Urothelium cell line (cell line): ENCODE data around the gene GRID2.

ENCODE experiments used
- DNase-seq: peaks from one replicate; pipeline ENCODE4 v3.0.0; 2011; ENCODE audit warnings: low spot score, mixed read lengths
- FAIRE-seq: peaks from 2 replicates; lab custom pipeline; 2011; peaks lifted over from hg19 to GRCh38; lab: Jason Lieb, UNC

GRID2 gene

GRCh38 chr4:93448691-93449293 lies 1145.0 kb downstream of the GRID2 start:
- FAIRE-seq: no peak
- no peak for DNase-seq

- FAIRE-seq (no peak), DNase-seq (no peak)
Measured at GRCh38 chr4:93451954-93452353, 1148.2 kb downstream of the GRID2 start.

- DNase-seq (no peak), FAIRE-seq (no peak)
Measured at GRCh38 chr4:93461541-93461940, 1157.8 kb downstream of the GRID2 start.

GRCh38 chr4:93466446-93466845 lies 1162.7 kb downstream of the GRID2 start:
- no peak for DNase-seq
- no peak for FAIRE-seq

GRCh38 chr4:93467484-93468155 lies 1163.9 kb downstream of the GRID2 start:
- FAIRE-seq: no peak
- no peak for DNase-seq

GRCh38 chr4:93469560-93469959 lies 1165.8 kb downstream of the GRID2 start:
- DNase-seq (no peak), FAIRE-seq (no peak)

GRCh38 chr4:93475730-93476129 lies 1172.0 kb downstream of the GRID2 start:
- no peak for DNase-seq
- no peak for FAIRE-seq

GRCh38 chr4:93478805-93479204 lies 1175.0 kb downstream of the GRID2 start:
- no peak for FAIRE-seq
- no peak for DNase-seq

- peak; percentile 4 for DNase-seq
- no peak for FAIRE-seq
Measured at GRCh38 chr4:93480452-93480851, 1176.7 kb downstream of the GRID2 start.

GRCh38 chr4:93495346-93495745 lies 1191.6 kb downstream of the GRID2 start:
- DNase-seq: no peak
- FAIRE-seq: no peak

GRCh38 chr4:93501244-93501643 lies 1197.5 kb downstream of the GRID2 start:
- DNase-seq: no peak

GRCh38 chr4:93501946-93502345 lies 1198.2 kb downstream of the GRID2 start:
- no peak for DNase-seq
- FAIRE-seq: no peak

More at GRCh38 chr4:93501244-93501643, 1197.5 kb downstream of the GRID2 start:
- no peak for FAIRE-seq

GRCh38 chr4:93502991-93503390 lies 1199.2 kb downstream of the GRID2 start:
- DNase-seq: no peak
- FAIRE-seq: no peak

- DNase-seq (no peak), FAIRE-seq (no peak)
Measured at GRCh38 chr4:93513851-93514250, 1210.1 kb downstream of the GRID2 start.

GRCh38 chr4:93515208-93515607 lies 1211.4 kb downstream of the GRID2 start:
- DNase-seq (no peak), FAIRE-seq (no peak)

- no peak for DNase-seq
- FAIRE-seq: no peak
Measured at GRCh38 chr4:93529692-93530372, 1226.1 kb downstream of the GRID2 start.

- no peak for FAIRE-seq
Measured at GRCh38 chr4:93532234-93532633, 1228.5 kb downstream of the GRID2 start.

GRCh38 chr4:93540562-93540961 lies 1236.8 kb downstream of the GRID2 start:
- FAIRE-seq (no peak), DNase-seq (no peak)

More at GRCh38 chr4:93532234-93532633, 1228.5 kb downstream of the GRID2 start:
- DNase-seq: no peak

- DNase-seq (no peak), FAIRE-seq (no peak)
Measured at GRCh38 chr4:93561842-93562241, 1258.1 kb downstream of the GRID2 start.

- DNase-seq: no peak
- FAIRE-seq: no peak
Measured at GRCh38 chr4:93568758-93569157, 1265.0 kb downstream of the GRID2 start.

- DNase-seq (no peak), FAIRE-seq (no peak)
Measured at GRCh38 chr4:93573285-93573684, 1269.5 kb downstream of the GRID2 start.

- FAIRE-seq (no peak), DNase-seq (no peak)
Measured at GRCh38 chr4:93578942-93579341, 1275.2 kb downstream of the GRID2 start.
